Right lobe of liver (tissue), 6 donors: ENCODE results near the gene APBA3. TPM values are rescaled to one million over a fixed set of nuclear protein-coding genes. Genes with fewer than 3 reads are reported as not detected.
A peak's percentile ranks its signal among the peaks of the same experiment; 100 is the strongest.
"Not testable (repeated sequence)": the region's sequence is repeated elsewhere in the genome, so short reads cannot be mapped to it uniquely, and the experiment has no call there.

Source experiments
- ATAC-seq, 4 donors: fragments of 200-7000 bp; cut with Tn5 transposase; one replicate each; pipeline ENCODE4 v1.9.1; 2020; ENCODE audit warnings: mild to moderate bottlenecking in 4 of 4, moderate library complexity in 4 of 4
- DNase-seq, 3 donors: peaks; one replicate each; pipeline ENCODE4 v3.0.0-alpha.2; 2020
- H3K27ac ChIP-seq, 3 donors: fragments of 200-600 bp; one replicate each; pipeline ENCODE4 v1.8.0; 2022
- H3K27me3 ChIP-seq, 2 donors: fragments of 200-600 bp; one replicate each; pipeline ENCODE4 v1.8.0; 2022
- H3K36me3 ChIP-seq, 4 donors: fragments of 200-600 bp; sonication (generic) in 1 of 4; one replicate each; pipeline versions ENCODE4 v1.5.1 to v1.8.0; 2017 to 2022; ENCODE audit warnings: control low read depth in 1 of 4
- H3K4me1 ChIP-seq, 4 donors: fragments of 200-600 bp; sonication (generic) in 1 of 4; one replicate each; pipeline versions ENCODE4 v1.5.1 to v1.8.0; 2017 to 2022; ENCODE audit warnings: control low read depth in 1 of 4
- H3K4me3 ChIP-seq, 3 donors: fragments of 200-600 bp; one replicate each; pipeline ENCODE4 v1.8.0; 2022
- H3K9me3 ChIP-seq, 4 donors: fragments of 200-600 bp; sonication (generic) in 1 of 4; one replicate each; pipeline versions ENCODE4 v1.5.1 to v1.8.0; 2017 to 2022; ENCODE audit warnings: control low read depth in 1 of 4
- CTCF ChIP-seq, 4 donors: fragments of 200-600 bp in 3 of 4; fragments of 450-650 bp in 1 of 4; IDR thresholded peaks; one replicate each; pipeline versions ENCODE4 v1.5.1 to v1.8.0; 2016 to 2022; ENCODE audit warnings: antibody characterized with exemption in 4 of 4, mild to moderate bottlenecking in 2 of 4
- POLR2A ChIP-seq: fragments of 450-650 bp; IDR thresholded peaks from one replicate; pipeline ENCODE4 v1.6.1; 2017; ENCODE audit warnings: antibody characterized with exemption, mild to moderate bottlenecking
- WGBS: methylation state at CpG from one replicate; pipeline ENCODE4 v1.1.6; 2018; ENCODE audit warnings: low coverage, low lambda C conversion rate; ENCODE audit not compliant: insufficient coverage; ENCODE audit errors: missing lambda C conversion rate; 5-methylcytosine and 5-hydroxymethylcytosine counted together
- intact Hi-C, 2 donors: fragments of 100-400 bp; cut with DNase I; formaldehyde crosslinking; loops; one replicate each; pipeline versions ENCODE4 v1.11.2 to v1.14.1; 2022
- total RNA-seq, 6 experiments: library from RNA; depleted of rRNA in 2 of 6; stranded (reverse); fragments of >200 nt in 2 of 6; fragmentation: NEBNext Ultra II Directional in 3 of 6; extraction: Animal tissue kit (Norgen Biotek cat#: 25700) in 3 of 6; gene quantifications; one replicate each; pipeline versions ENCODE4 v1.1.0 to v1.2.4, GENCODE V29; 2016 to 2023
- donor health status: DM: no; HTN: yes; CAD: no.
- donor health status: DM: no; HTN: no; CAD: no.
- donor health status: DM: no; HTN: no; CAD: no.
- donor health status: DM: no; HTN: yes; CAD: no.
- donor health status: DM: no; HTN: yes; CAD: no.

APBA3 gene
- total RNA-seq, 6 experiments from 2014 or later, result 10.1 to 24.1 (median 12.6) TPM

GRCh38 chr19:3760871-3761361, 576 bp downstream of the APBA3 start:
- H3K27me3 ChIP-seq, result no peaks in the 10 kb centered on the region
- ATAC-seq, result no peak
- TF ChIP-seq POLR2A, result no peak
- no peak for TF ChIP-seq CTCF (IDR thresholded peaks at IDR 0.05)
- peak overlapping the region; percentile 83 to 92 (median 88) for H3K4me3 ChIP-seq
- intact Hi-C loops, result no loop called here
- peak overlapping the region; percentile 83 to 99 (median 93) for H3K27ac ChIP-seq
- peaks cover 0 to 22% (median 0%) of the 10 kb centered on the region in 4 donors for H3K36me3 ChIP-seq
- 13% methylated on average over 7 of the region's 7 CpGs for WGBS
- H3K9me3 ChIP-seq, result no peaks in the 10 kb centered on the region
- no peak for DNase-seq
- peaks cover 0 to 23% (median 9%) of the 10 kb centered on the region in 4 donors for H3K4me1 ChIP-seq

- intact Hi-C loops, result no loop called here
- DNase-seq, result no peak
- peaks cover 0 to 23% (median 9%) of the 10 kb centered on the region in 4 donors for H3K4me1 ChIP-seq
Observed at GRCh38 chr19:3759482-3760254, 1.8 kb downstream of the APBA3 start.

DNA sequence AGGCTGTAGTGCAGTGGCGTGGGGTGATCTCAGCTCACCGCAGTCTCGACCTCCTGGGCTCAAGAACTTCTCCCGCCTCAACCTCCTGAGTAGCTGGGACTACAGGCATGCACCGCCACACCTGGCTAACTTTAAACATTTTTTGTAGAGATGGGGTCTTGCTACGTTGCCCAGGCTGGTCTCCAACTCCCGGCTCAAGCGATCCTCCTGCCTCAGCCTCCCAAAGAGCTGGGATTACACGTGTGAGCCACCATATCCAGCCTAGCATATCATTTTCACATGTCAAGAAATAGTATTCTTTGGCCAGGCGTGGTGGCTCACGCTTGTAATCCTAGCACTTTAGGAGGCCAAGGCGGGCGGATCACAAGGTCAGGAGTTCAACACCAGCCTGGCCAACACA, 3.2 kb downstream of the APBA3 start:
- H3K9me3 ChIP-seq, ATAC-seq, H3K27me3 ChIP-seq, intact Hi-C loops, H3K27ac ChIP-seq, H3K4me3 ChIP-seq, DNase-seq: not testable (repeated sequence)
- Histone ChIP-seq H3K36me3 (peaks cover 0 to 17% (median 0%) of the 10 kb centered on the region in 4 donors), H3K4me1 (peaks cover 0 to 19% (median 8%) of the 10 kb centered on the region in 4 donors)
- 96% methylated on average over 10 of the region's 13 CpGs for WGBS

More at GRCh38 chr19:3759482-3760254, 1.8 kb downstream of the APBA3 start:
- no peak for ATAC-seq
- no peak for TF ChIP-seq POLR2A
- TF ChIP-seq CTCF (IDR thresholded peaks at IDR 0.05), result no peak
- 80% methylated on average over 2 of the region's 19 CpGs for WGBS
- Histone ChIP-seq H3K27ac (no peak overlapping the region), H3K4me3 (no peak overlapping the region), H3K36me3 (peaks cover 0 to 13% (median 0%) of the 10 kb centered on the region in 4 donors), H3K9me3 (no peaks in the 10 kb centered on the region), H3K27me3 (no peaks in the 10 kb centered on the region)

- H3K27me3 ChIP-seq, H3K27ac ChIP-seq, H3K4me3 ChIP-seq, intact Hi-C loops, H3K9me3 ChIP-seq, DNase-seq, ATAC-seq: not testable (repeated sequence)
- peaks cover 0 to 21% (median 0%) of the 10 kb centered on the region in 4 donors for H3K36me3 ChIP-seq
- peaks cover 0 to 16% (median 7%) of the 10 kb centered on the region in 4 donors for H3K4me1 ChIP-seq
- WGBS, result 91% methylated on average over 7 of the region's 7 CpGs
Observed at GRCh38 chr19:3757705-3758104, 3.8 kb downstream of the APBA3 start.

GRCh38 chr19:3753631-3754410, 7.7 kb downstream of the APBA3 start:
- no peaks in the 10 kb centered on the region for H3K9me3 ChIP-seq
- no peak for TF ChIP-seq POLR2A
- TF ChIP-seq CTCF (IDR thresholded peaks at IDR 0.05), result no peak
- no peak for DNase-seq
- 97% methylated on average over 10 of the region's 51 CpGs for WGBS
- intact Hi-C loops, result no loop called here
- ATAC-seq, result peak in 1 of 4 donors; percentile 13
- no peak overlapping the region for H3K27ac ChIP-seq
- no peak overlapping the region for H3K4me3 ChIP-seq
- H3K27me3 ChIP-seq, result no peaks in the 10 kb centered on the region
- H3K36me3 ChIP-seq, result peaks cover 0 to 41% (median 1%) of the 10 kb centered on the region in 4 donors
- H3K4me1 ChIP-seq, result no peaks in the 10 kb centered on the region
